Tibial nerve (tissue), 4 donors: Measurements from ENCODE around the gene IPO5.

Source experiments
- CTCF ChIP-seq, 5 experiments: fragments of 200-600 bp in 3 of 5; fragments of 450-650 bp in 2 of 5; sonication (generic) in 3 of 5; IDR thresholded peaks; one replicate each; pipeline ENCODE4 v1.5.1; 2016 to 2019; ENCODE audit warnings: antibody characterized with exemption in 5 of 5, mild to moderate bottlenecking in 3 of 5, moderate library complexity in 2 of 5
- EP300 ChIP-seq, 2 donors: sonication (generic); formaldehyde crosslinking; IDR thresholded peaks; one replicate each; pipeline ENCODE4 v1.6.1; 2017; ENCODE audit warnings: antibody characterized with exemption in 2 of 2, mild to moderate bottlenecking in 1 of 2
- POLR2A ChIP-seq, 2 donors: fragments of 450-650 bp; IDR thresholded peaks; one replicate each; pipeline ENCODE4 v1.6.1; 2017; ENCODE audit warnings: antibody characterized with exemption in 2 of 2, mild to moderate bottlenecking in 2 of 2, moderate library complexity in 2 of 2

DNA sequence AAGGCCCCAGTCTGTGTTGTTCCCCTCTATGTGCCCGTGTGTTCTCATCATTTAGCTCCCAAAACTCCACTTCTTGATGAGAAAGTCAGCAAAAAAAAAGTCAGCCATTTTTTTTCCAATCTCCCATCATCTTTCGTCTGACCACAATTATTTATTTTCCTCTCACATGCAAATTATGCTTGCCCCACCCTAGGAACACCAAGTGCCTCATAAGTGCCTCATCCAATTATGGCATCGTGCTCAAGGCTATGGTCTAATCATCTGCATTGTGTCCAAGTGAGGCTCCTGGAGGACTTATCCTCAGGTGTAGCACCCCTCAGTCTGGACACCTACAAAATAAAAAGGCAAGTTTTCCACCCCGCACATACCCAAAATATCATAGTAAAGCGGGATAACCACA lies 20.8 kb upstream of the IPO5 start:
- TF ChIP-seq CTCF (IDR thresholded peaks at IDR 0.05): no peak
- TF ChIP-seq POLR2A (IDR thresholded peaks at IDR 0.05): no peak
- TF ChIP-seq EP300 (IDR thresholded peaks at IDR 0.05): no peak
